Loucy (cell line): ENCODE measurements around the gene CMC4.
A peak's percentile ranks its signal among the peaks of the same experiment; 100 is the strongest.

Experiments
- H2AFZ ChIP-seq: fragments of 200-600 bp; sonication (generic); 2 replicates; pipeline ENCODE4 v1.6.0; 2016; ENCODE audit warnings: antibody characterized with exemption, mild to moderate bottlenecking, low read length, moderate library complexity
- H3F3A ChIP-seq: fragments of 200-600 bp; 2 replicates; pipeline ENCODE4 v1.6.0; 2016; ENCODE audit warnings: antibody characterized with exemption, low read depth, mild to moderate bottlenecking
- H3K27me3 ChIP-seq: fragments of 200-600 bp; sonication (generic); 2 replicates; pipeline ENCODE4 v1.6.1; 2014; ENCODE audit warnings: low read length, mild to moderate bottlenecking; ENCODE audit not compliant: insufficient read depth, poor library complexity, severe bottlenecking
- H3K36me3 ChIP-seq: fragments of 200-600 bp; sonication (generic); 2 replicates; pipeline ENCODE4 v1.6.1; 2016; ENCODE audit warnings: low read length; ENCODE audit not compliant: insufficient read depth
- H3K4me1 ChIP-seq: fragments of 200-600 bp; sonication (generic); 2 replicates; pipeline ENCODE4 v1.5.1; 2014; ENCODE audit warnings: low read length, mild to moderate bottlenecking; ENCODE audit not compliant: insufficient read depth, poor library complexity, severe bottlenecking
- H3K4me2 ChIP-seq: fragments of 200-600 bp; sonication (generic); 2 replicates; pipeline ENCODE4 v1.6.0; 2014; ENCODE audit warnings: antibody characterized with exemption, low read length, low read depth, mild to moderate bottlenecking; ENCODE audit not compliant: poor library complexity, severe bottlenecking
- H3K4me3 ChIP-seq: fragments of 200-600 bp; sonication (generic); 2 replicates; pipeline ENCODE4 v1.5.1; 2014; ENCODE audit warnings: low read length, mild to moderate bottlenecking, mixed read lengths; ENCODE audit not compliant: poor library complexity, severe bottlenecking
- H3K79me2 ChIP-seq: fragments of 200-600 bp; sonication (generic); 2 replicates; pipeline ENCODE4 v1.6.1; 2014; ENCODE audit warnings: low read length; ENCODE audit not compliant: insufficient read depth
- H3K9ac ChIP-seq: fragments of 200-600 bp; sonication (generic); 2 replicates; pipeline ENCODE4 v1.6.0; 2014; ENCODE audit warnings: mild to moderate bottlenecking, low read depth, low read length, moderate library complexity; ENCODE audit not compliant: poor library complexity, severe bottlenecking
- H3K9me2 ChIP-seq: fragments of 200-600 bp; sonication (generic); replicated peaks from 2 replicates; pipeline ENCODE4 v1.6.1; 2016; ENCODE audit warnings: low read depth, low read length, mixed read lengths
- H3K9me3 ChIP-seq: fragments of 200-600 bp; sonication (generic); 2 replicates; pipeline ENCODE4 v1.6.1; 2014; ENCODE audit warnings: mild to moderate bottlenecking, antibody characterized with exemption, low read length, low read depth; ENCODE audit not compliant: insufficient read depth
- H4K20me1 ChIP-seq: fragments of 200-600 bp; sonication (generic); 2 replicates; pipeline ENCODE4 v1.6.0; 2014; ENCODE audit warnings: antibody characterized with exemption, low read length, mild to moderate bottlenecking; ENCODE audit not compliant: insufficient read depth, poor library complexity, severe bottlenecking
- EZH2phosphoT487 ChIP-seq: fragments of 200-600 bp; IDR thresholded peaks from 2 replicates; pipeline ENCODE4 v1.6.1; 2018; ENCODE audit warnings: antibody characterized with exemption, mild to moderate bottlenecking, moderate library complexity, borderline replicate concordance
- TF ChIP-seq, protein P1 (sequence below): fragments of 200-600 bp; sonication (generic); conservative IDR thresholded peaks from 2 replicates; pipeline ENCODE4 v1.5.1; 2014; ENCODE audit warnings: mild to moderate bottlenecking, antibody characterized with exemption, low read length

CMC4 gene

GRCh38 chrX:155069414-155069813, 1.5 kb downstream of the CMC4 start:
- H4K20me1 ChIP-seq: peaks cover 4% of the 10 kb centered on the region
- peak overlapping the region; percentile 90 for H3K9ac ChIP-seq
- no peaks in the 10 kb centered on the region for H3F3A ChIP-seq
- H3K4me3 ChIP-seq: peak overlapping the region; percentile 93
- no peaks in the 10 kb centered on the region for H3K36me3 ChIP-seq
- no peak overlapping the region for H2AFZ ChIP-seq
- no peaks in the 10 kb centered on the region for H3K9me2 ChIP-seq
- H3K9me3 ChIP-seq: no peaks in the 10 kb centered on the region
- TF ChIP-seq EZH2phosphoT487: no peak
- TF ChIP-seq, protein P1, sequence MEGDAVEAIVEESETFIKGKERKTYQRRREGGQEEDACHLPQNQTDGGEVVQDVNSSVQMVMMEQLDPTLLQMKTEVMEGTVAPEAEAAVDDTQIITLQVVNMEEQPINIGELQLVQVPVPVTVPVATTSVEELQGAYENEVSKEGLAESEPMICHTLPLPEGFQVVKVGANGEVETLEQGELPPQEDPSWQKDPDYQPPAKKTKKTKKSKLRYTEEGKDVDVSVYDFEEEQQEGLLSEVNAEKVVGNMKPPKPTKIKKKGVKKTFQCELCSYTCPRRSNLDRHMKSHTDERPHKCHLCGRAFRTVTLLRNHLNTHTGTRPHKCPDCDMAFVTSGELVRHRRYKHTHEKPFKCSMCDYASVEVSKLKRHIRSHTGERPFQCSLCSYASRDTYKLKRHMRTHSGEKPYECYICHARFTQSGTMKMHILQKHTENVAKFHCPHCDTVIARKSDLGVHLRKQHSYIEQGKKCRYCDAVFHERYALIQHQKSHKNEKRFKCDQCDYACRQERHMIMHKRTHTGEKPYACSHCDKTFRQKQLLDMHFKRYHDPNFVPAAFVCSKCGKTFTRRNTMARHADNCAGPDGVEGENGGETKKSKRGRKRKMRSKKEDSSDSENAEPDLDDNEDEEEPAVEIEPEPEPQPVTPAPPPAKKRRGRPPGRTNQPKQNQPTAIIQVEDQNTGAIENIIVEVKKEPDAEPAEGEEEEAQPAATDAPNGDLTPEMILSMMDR: no peak
- peak overlapping the region; percentile 96 for H3K4me2 ChIP-seq
- peaks cover 40% of the 10 kb centered on the region for H3K4me1 ChIP-seq
- peaks cover 56% of the 10 kb centered on the region for H3K79me2 ChIP-seq
- no peaks in the 10 kb centered on the region for H3K27me3 ChIP-seq

GRCh38 chrX:155068165-155068564, 2.8 kb downstream of the CMC4 start:
- no peak for TF ChIP-seq EZH2phosphoT487
- TF ChIP-seq, protein P1: no peak
- Histone ChIP-seq H4K20me1 (peaks cover 3% of the 10 kb centered on the region), H3K36me3 (no peaks in the 10 kb centered on the region), H3K27me3 (no peaks in the 10 kb centered on the region), H3K9me2 (no peaks in the 10 kb centered on the region), H3K4me3 (peak overlapping the region; percentile 93), H3F3A (no peaks in the 10 kb centered on the region), H3K4me1 (peaks cover 28% of the 10 kb centered on the region), H3K79me2 (peaks cover 44% of the 10 kb centered on the region), H2AFZ (no peak overlapping the region), H3K4me2 (peak overlapping the region; percentile 96), H3K9ac (no peak overlapping the region), H3K9me3 (no peaks in the 10 kb centered on the region)

GRCh38 chrX:155065035-155065734, 5.8 kb downstream of the CMC4 start:
- no peak overlapping the region for H3K4me2 ChIP-seq

More at GRCh38 chrX:155065035-155065734, 5.8 kb downstream of the CMC4 start:
- no peaks in the 10 kb centered on the region for H3K9me2 ChIP-seq
- TF ChIP-seq, protein P1: no peak
- no peak for TF ChIP-seq EZH2phosphoT487
- no peaks in the 10 kb centered on the region; the same call in 1 of the 2 replicates for H3K36me3 ChIP-seq
- H3K4me1 ChIP-seq: peaks cover 21% of the 10 kb centered on the region
- H3K79me2 ChIP-seq: peaks cover 21% of the 10 kb centered on the region
- H2AFZ ChIP-seq: no peak overlapping the region
- H3K9ac ChIP-seq: no peak overlapping the region
- no peaks in the 10 kb centered on the region for H3F3A ChIP-seq
- no peaks in the 10 kb centered on the region for H3K9me3 ChIP-seq
- no peaks in the 10 kb centered on the region for H3K27me3 ChIP-seq
- H3K4me3 ChIP-seq: no peak overlapping the region
- no peaks in the 10 kb centered on the region for H4K20me1 ChIP-seq
